ENCODE measurements around the gene ELAPOR1.
A peak's percentile ranks its signal among the peaks of the same experiment; 100 is the strongest.

The ELAPOR1 gene

GRCh38 chr1:109094871-109095270, 19.0 kb upstream of the ELAPOR1 start:
- no peak for DNase-seq (ENCODE audit: low read depth in 2 of 2)

DNA sequence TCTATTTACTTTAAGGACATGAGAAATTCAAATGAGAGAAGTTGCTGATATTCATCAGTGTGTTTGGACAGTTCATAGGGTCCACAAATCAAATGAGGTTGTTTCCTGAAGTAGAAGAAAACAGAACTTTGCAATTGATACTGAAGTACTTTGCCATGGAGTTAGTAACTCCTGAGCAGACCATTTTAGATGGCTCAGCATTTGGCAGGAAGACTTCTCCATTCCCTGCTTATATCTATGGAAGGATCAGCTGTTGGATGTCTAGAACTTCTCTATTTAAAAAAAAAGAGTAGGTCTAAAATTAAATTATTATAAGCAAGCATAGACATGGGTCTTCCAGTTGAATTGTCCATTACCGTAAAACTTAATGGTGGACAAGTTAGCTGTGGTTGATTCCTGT, 18.3 kb upstream of the ELAPOR1 start:
- no peak for DNase-seq (ENCODE audit: low read depth in 2 of 2)

- DNase-seq (ENCODE audit: low read depth in 2 of 2): no peak
Observed at GRCh38 chr1:109096120-109096519, 17.8 kb upstream of the ELAPOR1 start.

DNA sequence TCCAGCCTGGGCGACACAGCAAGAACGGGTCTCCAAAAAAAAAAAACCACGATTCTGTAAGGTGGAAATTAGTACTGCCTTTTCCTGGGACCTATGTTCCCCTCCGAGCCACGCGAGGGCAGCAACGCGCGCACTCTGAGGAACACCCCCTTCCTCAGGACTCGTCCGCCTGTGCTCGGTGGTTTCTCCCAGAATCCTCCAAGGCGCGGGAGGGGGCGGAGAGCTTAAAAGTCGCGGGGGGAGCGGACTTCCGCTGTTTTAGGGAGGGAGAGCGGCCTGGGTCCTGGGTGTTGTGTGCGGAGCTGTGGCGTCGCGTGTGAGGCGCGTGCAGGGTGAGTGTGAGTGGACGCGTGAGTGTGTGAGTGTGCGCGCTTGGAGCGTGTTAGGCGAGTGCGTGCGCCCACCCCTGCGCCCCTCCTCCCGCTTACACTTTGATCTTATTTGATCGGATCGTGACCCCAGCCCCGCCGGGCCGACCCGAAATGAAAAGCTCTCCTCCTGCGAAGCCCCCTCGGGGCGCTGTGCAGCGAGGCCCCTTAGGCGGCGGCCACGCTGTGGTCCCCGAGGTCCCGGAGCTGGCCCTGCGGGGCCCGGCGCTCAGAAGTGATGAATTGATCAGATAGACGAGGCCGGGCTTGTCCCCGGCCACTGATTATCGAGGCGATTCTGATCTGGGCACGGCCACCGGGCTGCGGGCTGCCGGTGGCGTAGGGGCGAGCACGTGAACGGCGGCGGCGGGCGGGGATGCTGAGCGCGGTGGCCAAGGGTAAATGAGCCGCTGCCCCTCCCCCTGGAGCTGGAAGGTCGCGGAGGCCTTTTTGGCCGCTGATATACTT, 13.8 kb upstream of the ELAPOR1 start:
- peak; percentile 93 to 94 for DNase-seq (ENCODE audit: low read depth in 2 of 2)

- no peak for DNase-seq (ENCODE audit: low read depth in 2 of 2)
Observed at GRCh38 chr1:109104364-109105151, 9.4 kb upstream of the ELAPOR1 start.

- DNase-seq (ENCODE audit: low read depth in 2 of 2): no peak
Observed at GRCh38 chr1:109105881-109106280, 8.0 kb upstream of the ELAPOR1 start.

- DNase-seq (ENCODE audit: low read depth in 2 of 2): no peak
Observed at GRCh38 chr1:109107785-109108184, 6.1 kb upstream of the ELAPOR1 start.

- DNase-seq (ENCODE audit: low read depth in 2 of 2): no peak
Observed at GRCh38 chr1:109109906-109110305, 4.0 kb upstream of the ELAPOR1 start.

DNA sequence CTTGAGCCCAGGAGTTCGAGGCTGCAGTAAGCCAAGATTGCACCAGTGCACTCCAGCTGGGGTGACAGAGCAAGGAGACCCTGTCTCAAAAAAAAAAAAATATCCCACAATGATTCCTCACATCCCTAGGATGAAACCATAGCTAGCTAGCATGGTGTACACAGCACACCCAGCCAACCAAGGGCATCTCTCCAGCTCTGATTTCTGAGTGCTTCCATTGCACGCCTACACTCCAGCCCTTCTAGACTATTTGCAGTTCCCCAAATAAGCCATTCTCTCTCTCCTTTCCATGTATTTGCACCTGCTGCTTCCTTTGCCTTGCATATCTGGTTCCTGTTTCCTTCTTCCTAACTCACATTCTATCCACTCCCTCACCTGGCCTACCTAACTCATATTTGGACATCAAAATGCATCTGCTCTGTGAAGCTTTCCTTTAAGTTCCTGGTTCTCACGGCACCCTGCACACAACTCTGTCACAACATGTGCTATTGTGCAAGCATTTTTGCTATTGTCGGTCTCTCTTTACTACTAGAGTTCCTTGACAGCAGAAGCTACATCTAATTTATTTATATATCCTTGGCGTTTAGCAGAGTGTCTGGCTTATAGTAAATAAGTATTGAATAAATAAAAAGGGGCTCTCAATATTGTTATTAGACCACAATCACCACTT, 2.4 kb upstream of the ELAPOR1 start:
- no peak for DNase-seq (ENCODE audit: low read depth in 2 of 2)

DNA sequence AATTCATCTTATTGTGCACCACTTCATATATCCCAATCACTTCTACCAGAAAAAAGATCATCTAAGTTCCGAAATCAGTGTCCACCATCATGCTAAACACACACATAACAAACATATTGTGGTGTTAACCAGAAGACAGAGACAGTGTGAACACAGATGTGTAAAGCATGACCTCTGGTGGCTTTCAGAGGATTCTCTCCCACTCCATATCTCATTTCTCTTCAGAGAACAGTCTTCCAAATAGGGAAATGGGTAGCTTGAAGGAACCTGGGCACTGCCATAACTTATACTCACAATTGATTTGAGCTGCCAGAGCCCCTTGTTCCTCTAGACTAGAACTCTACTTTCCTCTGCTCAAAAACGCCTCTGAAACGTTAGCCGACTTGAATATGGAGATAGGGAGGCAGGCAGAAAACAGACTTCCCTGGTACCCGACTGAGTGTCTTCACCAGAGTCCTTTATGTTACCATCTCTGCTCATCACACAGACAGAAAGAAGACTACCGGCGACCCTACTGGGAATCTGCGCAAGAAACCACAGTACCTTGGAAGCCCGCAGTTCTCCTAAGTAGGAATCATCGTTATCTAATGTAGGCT, 1.8 kb upstream of the ELAPOR1 start:
- no peak for DNase-seq (ENCODE audit: low read depth in 2 of 2)

DNA sequence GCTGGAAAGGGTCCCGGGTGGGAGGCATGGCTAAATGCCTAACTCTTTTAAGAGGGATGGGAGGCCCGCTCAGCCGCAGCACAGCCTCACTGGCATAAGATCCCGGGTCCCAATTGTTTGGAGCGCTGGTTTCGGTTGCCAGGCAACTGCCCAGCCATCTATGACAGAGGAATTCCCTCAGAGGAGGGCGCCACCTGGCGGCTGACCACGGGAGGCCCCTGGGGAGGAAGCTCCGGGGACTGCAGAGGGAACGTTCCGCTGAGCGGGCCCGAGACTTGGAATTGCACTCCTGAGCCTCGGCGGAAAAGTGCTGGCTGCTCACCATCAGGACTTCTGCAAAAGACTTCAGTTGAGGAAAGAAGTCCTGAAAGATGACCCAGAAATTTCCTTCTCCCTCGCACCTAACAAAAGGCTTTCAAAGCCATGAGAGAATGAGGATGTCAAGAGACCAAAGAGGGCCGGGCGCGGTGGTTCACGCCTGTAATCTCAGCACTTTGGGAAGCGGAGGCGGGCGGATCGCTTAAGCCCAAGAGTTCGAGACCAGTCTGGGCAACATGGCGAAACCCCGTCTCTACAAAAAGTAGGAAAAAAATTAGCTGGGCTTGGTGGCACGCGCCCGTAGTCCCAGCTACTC, 1.1 kb upstream of the ELAPOR1 start:
- peak; percentile 77 to 88 for DNase-seq (ENCODE audit: low read depth in 2 of 2)

- DNase-seq (ENCODE audit: low read depth in 2 of 2): no peak
Observed at GRCh38 chr1:109114342-109114674, 393 bp downstream of the ELAPOR1 start.

GRCh38 chr1:109115685-109116084, 1.8 kb downstream of the ELAPOR1 start:
- no peak for DNase-seq (ENCODE audit: low read depth in 2 of 2)

GRCh38 chr1:109116286-109116685, 2.4 kb downstream of the ELAPOR1 start:
- no peak for DNase-seq (ENCODE audit: low read depth in 2 of 2)

DNA sequence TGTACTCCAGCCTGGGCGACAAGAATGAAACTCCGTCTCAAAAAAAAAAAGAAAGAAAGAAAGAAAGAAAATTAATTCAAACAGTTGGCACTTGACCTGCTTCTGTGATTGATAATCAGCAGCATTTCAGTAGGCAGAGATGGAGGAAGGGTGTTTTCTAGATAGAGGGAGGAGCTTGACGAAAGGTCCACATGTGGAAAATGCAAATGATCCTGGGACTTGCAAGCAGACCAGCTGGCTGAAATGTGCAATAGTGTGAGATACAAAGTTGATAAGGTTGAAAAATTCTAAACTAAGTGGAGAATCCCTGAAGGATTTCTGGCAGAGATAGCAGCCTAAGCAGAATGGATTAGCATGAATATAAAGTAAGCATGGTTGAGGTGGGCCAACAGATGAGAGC, 4.2 kb downstream of the ELAPOR1 start:
- DNase-seq (ENCODE audit: low read depth in 2 of 2): no peak

DNA sequence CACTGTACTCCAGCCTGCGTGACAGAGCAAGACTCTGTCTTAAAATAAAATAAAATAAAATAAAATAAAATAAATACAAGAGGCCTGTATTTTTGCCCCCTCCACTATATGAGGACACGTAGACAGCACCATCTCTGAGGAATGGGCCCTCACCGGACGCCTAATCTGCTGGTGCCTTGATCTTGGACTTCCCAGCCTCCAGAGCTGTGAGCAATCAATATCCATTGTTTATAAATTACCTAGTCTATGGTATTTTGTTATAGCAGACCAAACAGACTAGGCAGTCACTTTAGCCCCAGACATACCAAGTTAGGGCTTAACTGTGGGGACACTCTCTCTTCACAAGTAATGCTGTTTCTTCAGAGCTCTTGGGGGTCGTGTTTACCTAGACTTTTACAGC, 6.4 kb downstream of the ELAPOR1 start:
- no peak for DNase-seq (ENCODE audit: low read depth in 2 of 2)

DNA sequence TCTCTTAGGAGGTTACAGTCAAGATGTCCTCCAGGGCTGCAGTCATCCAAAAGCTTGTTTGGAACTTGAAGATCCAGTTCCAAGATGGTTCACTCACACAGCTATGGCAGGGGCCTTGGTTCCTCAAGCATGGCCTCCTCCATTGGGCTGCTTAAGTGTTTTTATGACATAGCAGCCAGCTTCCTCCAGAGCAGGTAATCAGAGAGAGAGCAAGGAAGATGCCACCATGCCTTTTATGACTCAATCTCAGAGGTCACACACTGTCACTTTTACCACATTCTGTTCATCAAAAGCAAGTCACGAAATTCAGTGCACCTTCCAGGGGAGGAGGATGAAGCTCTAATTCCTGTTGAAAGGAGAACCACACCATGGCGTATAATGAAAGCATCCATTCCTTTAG, 17.1 kb downstream of the ELAPOR1 start:
- DNase-seq (ENCODE audit: low read depth in 2 of 2): no peak

DNA sequence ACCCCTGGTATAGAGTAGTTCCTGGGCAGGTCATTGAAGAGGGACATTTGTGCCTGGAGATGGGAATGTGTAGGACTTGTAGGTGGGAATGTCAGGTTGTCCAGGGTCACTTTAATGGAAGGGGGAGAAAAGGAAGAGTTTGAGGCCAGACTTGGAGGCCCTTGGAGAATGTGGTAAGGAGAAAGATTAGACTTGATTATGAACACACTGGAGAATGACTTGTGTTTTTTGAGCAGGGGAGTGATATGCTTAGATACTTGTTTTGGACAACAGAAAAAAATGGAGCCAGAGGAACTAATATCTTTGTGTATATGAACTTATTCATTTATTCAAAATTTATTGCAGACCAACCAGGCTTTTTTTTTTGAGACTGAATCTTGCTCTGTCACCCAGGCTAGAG, 17.9 kb downstream of the ELAPOR1 start:
- DNase-seq (ENCODE audit: low read depth in 2 of 2): no peak

DNA sequence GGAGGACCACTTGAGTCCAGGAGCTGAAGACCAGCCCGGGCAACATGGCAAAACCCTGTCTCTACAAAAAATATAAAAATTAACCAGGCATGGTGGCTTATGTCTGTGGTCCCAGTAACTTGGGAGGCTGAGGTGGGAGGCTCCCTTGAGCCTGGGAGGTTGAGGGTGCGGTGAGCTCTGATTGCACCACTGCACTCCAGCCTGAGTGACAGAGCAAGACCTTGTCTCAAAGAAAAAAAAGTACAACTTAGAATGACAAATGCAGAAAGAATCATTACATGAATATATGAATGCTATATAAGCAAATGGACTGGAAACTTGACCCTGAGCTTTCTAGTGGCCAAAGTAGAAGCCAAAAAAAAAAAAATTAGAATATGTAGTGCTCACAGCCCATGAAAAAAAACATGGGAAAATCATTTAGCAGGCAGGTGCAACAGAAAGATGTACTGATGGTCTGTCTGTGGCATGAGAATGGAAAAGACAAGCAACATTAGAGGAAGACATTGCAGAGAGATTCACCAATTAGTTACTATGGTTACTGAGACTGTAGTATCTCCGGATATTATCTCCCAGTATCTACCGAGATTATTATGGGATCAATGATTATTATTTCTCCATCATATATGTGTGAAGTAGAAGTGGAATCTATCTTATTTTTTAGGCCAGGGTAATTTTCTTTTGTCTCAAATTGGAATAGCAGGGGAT, 19.2 kb downstream of the ELAPOR1 start:
- no peak for DNase-seq (ENCODE audit: low read depth in 2 of 2)

DNA sequence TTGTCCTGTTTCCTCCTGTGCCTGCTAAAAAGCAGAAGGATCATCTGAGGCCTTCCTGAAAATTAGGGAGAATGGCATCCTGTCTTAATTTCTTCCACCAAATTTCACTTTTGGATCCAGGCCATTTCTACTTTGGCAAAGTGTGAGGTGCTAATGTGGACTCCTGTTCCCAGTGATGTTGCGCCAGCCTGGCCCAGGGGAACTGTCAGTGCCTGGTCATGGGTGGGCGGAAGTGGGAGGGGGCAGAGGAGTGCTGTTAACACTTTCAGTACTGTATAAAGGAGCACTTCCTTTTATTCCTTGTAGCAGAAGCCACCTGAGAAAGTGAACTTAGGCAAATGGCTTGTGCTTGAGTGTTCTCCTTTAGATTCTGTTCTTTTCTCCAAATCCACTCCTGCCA, 19.9 kb downstream of the ELAPOR1 start:
- no peak for DNase-seq (ENCODE audit: low read depth in 2 of 2)

- DNase-seq (ENCODE audit: low read depth in 2 of 2): no peak
Observed at GRCh38 chr1:109134423-109134822, 20.5 kb downstream of the ELAPOR1 start.
